Common myeloid progenitor, CD34-positive (primary cell): ENCODE data around the gene TMEM61.

Experiments
- CTCF ChIA-PET: fragments of 350-600 bp; sonication (Branson Sonifier 250); formaldehyde crosslinking; loops from one replicate; lab custom pipeline; 2021; ENCODE audit warnings: antibody characterized with exemption; lab: Charles Lee
- POLR2A ChIA-PET: fragments of 350-600 bp; sonication (Branson Sonifier 250); formaldehyde crosslinking; loops from one replicate; lab custom pipeline; 2021; ENCODE audit warnings: antibody characterized with exemption; lab: Charles Lee
- DNase-seq, 3 donors: peaks; one replicate each; pipeline versions ENCODE4 v3.0.0 to v3.0.0-alpha.2; 2013
- H3K27ac ChIP-seq, 2 experiments: 1 replicate in 1 of 2; 2 replicates in 1 of 2; pipeline ENCODE4 v1.7.0; 2013; ENCODE audit warnings: inconsistent platforms in 2 of 2, low read length in 2 of 2, mild to moderate bottlenecking in 2 of 2, low read depth in 1 of 2, moderate library complexity in 1 of 2; ENCODE audit not compliant: severe bottlenecking in 2 of 2, insufficient read depth in 1 of 2, poor library complexity in 1 of 2
- H3K27me3 ChIP-seq, 5 experiments: replicated peaks in 2 of 5; 1 replicate in 3 of 5; 2 replicates in 2 of 5; pipeline versions ENCODE4 v1.6.1 to v1.7.0; 2013; ENCODE audit warnings: low read length in 4 of 5, mild to moderate bottlenecking in 2 of 5, moderate library complexity in 2 of 5, inconsistent platforms in 1 of 5; ENCODE audit not compliant: insufficient read depth in 5 of 5, control insufficient read depth in 4 of 5
- H3K36me3 ChIP-seq, 4 experiments: 1 replicate in 2 of 4; 2 replicates in 2 of 4; pipeline versions ENCODE4 v1.6.1 to v1.7.0; 2013; ENCODE audit warnings: low read length in 3 of 4, control low read depth in 1 of 4, mild to moderate bottlenecking in 1 of 4; ENCODE audit not compliant: control insufficient read depth in 4 of 4, insufficient read depth in 4 of 4
- H3K4me1 ChIP-seq, 4 experiments: 1 replicate in 3 of 4; 2 replicates in 1 of 4; pipeline versions ENCODE4 v1.6.1 to v1.7.1; 2013; ENCODE audit warnings: low read length in 3 of 4, mild to moderate bottlenecking in 3 of 4, control low read depth in 1 of 4, inconsistent platforms in 1 of 4, moderate library complexity in 1 of 4; ENCODE audit not compliant: control insufficient read depth in 4 of 4, insufficient read depth in 4 of 4; ENCODE audit errors: control extremely low read depth in 1 of 4
- H3K4me3 ChIP-seq, 7 experiments: 1 replicate in 4 of 7; 2 replicates in 3 of 7; pipeline versions ENCODE4 v1.5.1 to v1.7.0; 2013; ENCODE audit warnings: mild to moderate bottlenecking in 7 of 7, low read length in 6 of 7, moderate library complexity in 6 of 7, inconsistent platforms in 2 of 7, low read depth in 2 of 7, control low read depth in 1 of 7; ENCODE audit not compliant: insufficient read depth in 4 of 7, control insufficient read depth in 1 of 7; ENCODE audit errors: extremely low read depth in 1 of 7
- H3K9me3 ChIP-seq, 5 experiments: 1 replicate in 4 of 5; 2 replicates in 1 of 5; pipeline versions ENCODE4 v1.6.1 to v1.7.1; 2013; ENCODE audit warnings: low read length in 4 of 5, mild to moderate bottlenecking in 2 of 5, inconsistent platforms in 1 of 5, low read depth in 1 of 5, moderate library complexity in 1 of 5; ENCODE audit not compliant: control insufficient read depth in 4 of 5, insufficient read depth in 2 of 5; ENCODE audit errors: control extremely low read depth in 1 of 5
- WGBS: methylation state at CpG from one replicate; pipeline ENCODE4 v1.1.5; 2013; ENCODE audit not compliant: insufficient coverage; 5-methylcytosine and 5-hydroxymethylcytosine counted together

Gene TMEM61

DNA sequence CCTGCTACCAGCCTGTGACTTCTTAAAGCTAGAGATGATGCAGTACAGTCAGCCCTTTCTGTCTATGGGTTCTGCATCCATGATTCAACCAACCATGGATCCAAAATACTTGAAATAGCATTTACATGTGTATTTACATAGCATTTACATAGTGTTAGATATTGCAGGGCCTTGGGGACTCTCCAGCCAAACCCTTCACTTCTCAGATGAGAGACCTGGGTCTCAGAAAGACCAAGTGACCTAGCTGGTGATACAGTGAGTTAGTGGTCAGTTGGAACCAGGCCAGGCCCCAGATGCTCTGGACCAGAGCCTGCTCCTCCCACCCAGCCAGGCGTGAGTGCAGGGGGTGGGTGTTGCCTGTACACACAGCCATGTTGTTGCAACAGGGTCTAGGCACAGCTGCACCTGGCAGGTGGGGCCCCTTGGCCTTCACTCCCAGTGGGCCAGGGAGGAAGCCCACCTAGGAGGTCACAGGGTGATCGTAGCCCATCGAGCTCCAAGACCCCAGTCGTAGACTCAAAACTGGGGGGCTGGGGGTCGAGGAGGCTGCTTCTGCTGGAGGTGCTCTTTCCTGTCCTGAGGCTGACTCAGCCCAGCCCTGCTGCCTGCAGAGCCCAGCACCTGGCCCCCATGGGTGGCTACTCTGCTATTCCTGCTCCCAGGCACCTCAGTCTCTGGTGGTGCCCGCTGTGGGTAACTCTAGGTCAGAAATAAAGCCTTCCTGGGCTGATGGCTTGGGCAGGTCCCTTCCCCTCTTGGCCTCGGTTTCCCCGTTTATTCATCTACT is 7.7 kb downstream of the TMEM61 start:
- H3K9me3 ChIP-seq: no peaks in the 10 kb centered on the region
- H3K27ac ChIP-seq: no peak overlapping the region
- H3K4me3 ChIP-seq: no peak overlapping the region
- H3K4me1 ChIP-seq: no peaks in the 10 kb centered on the region
- H3K27me3 ChIP-seq: peaks cover 2 to 13% (median 7%) of the 10 kb centered on the region in 5 experiments
- no peaks in the 10 kb centered on the region for H3K36me3 ChIP-seq
- CTCF ChIA-PET: interaction anchor here (1.0 to 13.1 kb wide), 6 partner anchors 8 to 42 kb away, joined by 3 to 235 read pairs (median 4); no protein-coding TSS in a partner anchor
- 94% methylated on average over 7 of the region's 8 CpGs for WGBS
- DNase-seq: no peak
- POLR2A ChIA-PET: no interaction called here

DNA sequence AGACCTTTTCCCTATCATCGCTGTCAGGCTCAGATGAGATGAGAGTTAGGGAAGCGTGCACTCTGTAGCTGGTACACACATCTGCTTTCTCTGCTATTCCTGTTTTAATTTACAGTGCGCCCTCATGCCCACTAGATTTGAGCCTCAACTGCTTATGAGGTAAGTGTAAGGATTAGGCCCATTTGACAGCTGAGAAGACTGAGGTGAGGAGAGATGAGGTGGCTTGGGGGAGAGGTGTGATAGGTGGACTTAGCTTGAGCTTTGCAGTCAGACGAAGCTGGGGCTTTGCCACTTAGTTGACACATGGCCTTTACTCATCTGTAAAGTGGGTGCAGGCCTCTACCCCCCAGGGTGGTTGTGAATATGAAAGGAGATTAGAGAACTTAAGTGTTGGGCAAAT is 8.5 kb downstream of the TMEM61 start:
- H3K27me3 ChIP-seq: peaks cover under 1 to 8% (median 2%) of the 10 kb centered on the region in 5 experiments
- ChIA-PET POLR2A (no interaction called here), CTCF (interaction anchor here (1.3 to 13.1 kb wide), 4 partner anchors 8 to 42 kb away, joined by 4 to 235 read pairs (median 4); no protein-coding TSS in a partner anchor)
- H3K9me3 ChIP-seq: no peaks in the 10 kb centered on the region
- 100% methylated on average over 1 of the region's 4 CpGs for WGBS
- DNase-seq: no peak
- no peaks in the 10 kb centered on the region for H3K36me3 ChIP-seq
- no peaks in the 10 kb centered on the region for H3K4me1 ChIP-seq
- H3K27ac ChIP-seq: no peak overlapping the region
- H3K4me3 ChIP-seq: no peak overlapping the region

DNA sequence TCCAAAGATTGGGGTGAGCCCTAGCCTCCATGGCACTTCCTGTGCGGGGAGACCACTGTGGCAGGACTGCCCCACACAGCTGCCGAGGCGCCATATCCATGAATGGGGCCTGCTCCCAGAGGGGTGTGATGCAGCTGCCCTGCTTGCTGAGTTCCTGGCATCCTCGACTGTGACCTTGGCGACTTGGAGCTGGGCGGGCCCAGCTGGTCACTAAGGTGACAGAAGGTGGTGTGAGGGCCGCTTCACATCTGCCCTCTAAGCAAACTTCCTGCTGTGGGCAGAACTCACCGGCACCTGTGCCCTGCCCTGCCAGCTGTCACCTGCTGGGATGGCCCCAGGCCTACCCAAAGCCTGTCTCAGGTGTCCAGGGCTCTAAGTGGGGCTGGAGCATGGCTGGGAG is 9.0 kb downstream of the TMEM61 start:
- DNase-seq: no peak
- H3K4me3 ChIP-seq: no peak overlapping the region
- POLR2A ChIA-PET: interaction anchor here (0.7 kb wide), 1 partner anchor 101 kb away, joined by 3 read pairs; no protein-coding TSS in a partner anchor
- CTCF ChIA-PET: interaction anchor here (1.3 to 13.1 kb wide), 3 partner anchors 8 to 43 kb away, joined by 4 to 235 read pairs (median 5); no protein-coding TSS in a partner anchor
- WGBS: 97% methylated on average over 8 of the region's 8 CpGs
- H3K36me3 ChIP-seq: no peaks in the 10 kb centered on the region
- peaks cover 0 to 8% (median 3%) of the 10 kb centered on the region in 5 experiments for H3K27me3 ChIP-seq
- H3K9me3 ChIP-seq: no peaks in the 10 kb centered on the region
- H3K27ac ChIP-seq: no peak overlapping the region
- H3K4me1 ChIP-seq: no peaks in the 10 kb centered on the region

DNA sequence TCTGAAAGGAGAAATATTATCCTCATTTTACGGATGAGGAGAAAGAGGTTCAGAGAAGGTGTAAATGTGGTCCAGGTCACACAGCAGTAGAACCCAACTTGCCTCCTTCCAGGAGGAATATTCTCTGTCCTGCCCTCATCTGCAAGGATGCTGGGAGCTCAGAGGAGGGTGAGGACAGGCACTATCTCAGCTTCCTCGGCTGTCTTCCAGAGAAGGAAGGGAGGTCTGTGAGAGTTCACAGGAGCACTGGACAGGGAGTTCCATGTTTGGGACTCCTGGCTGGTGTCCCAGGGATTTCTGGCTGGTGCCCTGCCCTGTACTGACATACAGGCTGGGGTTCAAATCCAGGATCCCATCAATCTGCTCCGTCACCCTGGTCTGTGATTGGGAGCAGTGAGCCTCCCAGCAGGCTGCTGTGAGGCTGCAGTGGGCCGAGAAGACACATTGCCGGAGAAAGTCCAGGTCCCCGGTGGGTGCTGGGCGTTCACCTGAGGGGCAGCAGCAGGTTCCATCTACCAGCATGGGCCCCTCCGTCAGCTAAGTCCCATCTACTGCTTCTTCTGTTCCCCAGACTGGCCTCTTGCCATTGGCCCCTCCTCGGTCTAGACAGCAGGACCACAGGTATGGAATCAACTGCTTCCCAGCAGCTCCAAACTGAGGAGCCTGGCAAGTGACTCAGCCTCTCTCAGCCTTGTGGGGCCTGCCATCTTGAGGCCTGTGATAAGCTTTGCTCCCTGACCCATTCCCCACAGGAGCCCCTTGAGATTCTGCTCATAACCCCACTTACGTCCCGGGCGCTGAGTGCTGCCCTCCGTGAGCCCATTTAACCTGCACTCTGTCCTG is 9.8 kb downstream of the TMEM61 start:
- no peak overlapping the region for H3K4me3 ChIP-seq
- H3K4me1 ChIP-seq: no peaks in the 10 kb centered on the region
- ChIA-PET POLR2A (interaction anchor here (0.7 kb wide), 1 partner anchor 102 kb away, joined by 3 read pairs; no protein-coding TSS in a partner anchor), CTCF (interaction anchor here (1.3 to 13.1 kb wide), 3 partner anchors 12 to 44 kb away, joined by 3 to 235 read pairs (median 4); no protein-coding TSS in a partner anchor)
- peaks cover 0 to 12% (median 3%) of the 10 kb centered on the region in 5 experiments for H3K27me3 ChIP-seq
- H3K27ac ChIP-seq: no peak overlapping the region
- H3K9me3 ChIP-seq: no peaks in the 10 kb centered on the region
- 95% methylated on average over 8 of the region's 13 CpGs for WGBS
- no peaks in the 10 kb centered on the region for H3K36me3 ChIP-seq
- DNase-seq: no peak

DNA sequence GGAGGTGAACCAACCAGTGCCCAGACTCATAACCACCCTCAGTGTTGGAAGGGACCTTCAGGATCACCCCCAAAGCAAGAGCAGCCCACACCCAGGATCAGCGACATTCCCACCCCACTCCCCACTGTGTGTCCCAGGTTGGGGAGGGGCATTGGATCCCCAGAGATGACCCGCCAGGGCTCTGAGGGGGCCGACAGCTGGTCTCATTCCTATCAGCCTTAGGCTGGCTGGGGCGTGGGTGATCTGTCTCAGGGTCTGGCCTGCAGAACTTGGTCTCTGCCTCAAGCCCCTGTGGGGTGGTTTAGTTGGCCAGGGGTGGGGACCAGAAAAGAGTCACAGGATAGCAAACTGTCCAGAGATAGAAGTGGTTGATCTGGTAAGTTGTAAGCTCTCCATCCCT is 10.5 kb downstream of the TMEM61 start:
- 100% methylated on average over 2 of the region's 4 CpGs for WGBS
- POLR2A ChIA-PET: no interaction called here
- Histone ChIP-seq H3K36me3 (no peaks in the 10 kb centered on the region), H3K27me3 (peaks cover 0 to 20% (median 3%) of the 10 kb centered on the region in 5 experiments), H3K4me3 (no peak overlapping the region), H3K9me3 (no peaks in the 10 kb centered on the region), H3K4me1 (peaks cover 0 to under 1% (median 0%) of the 10 kb centered on the region in 4 experiments), H3K27ac (no peak overlapping the region)
- no peak for DNase-seq
- CTCF ChIA-PET: interaction anchor here (1.4 to 13.1 kb wide), 2 partner anchors 13 to 44 kb away, joined by 3 to 235 read pairs; no protein-coding TSS in a partner anchor

DNA sequence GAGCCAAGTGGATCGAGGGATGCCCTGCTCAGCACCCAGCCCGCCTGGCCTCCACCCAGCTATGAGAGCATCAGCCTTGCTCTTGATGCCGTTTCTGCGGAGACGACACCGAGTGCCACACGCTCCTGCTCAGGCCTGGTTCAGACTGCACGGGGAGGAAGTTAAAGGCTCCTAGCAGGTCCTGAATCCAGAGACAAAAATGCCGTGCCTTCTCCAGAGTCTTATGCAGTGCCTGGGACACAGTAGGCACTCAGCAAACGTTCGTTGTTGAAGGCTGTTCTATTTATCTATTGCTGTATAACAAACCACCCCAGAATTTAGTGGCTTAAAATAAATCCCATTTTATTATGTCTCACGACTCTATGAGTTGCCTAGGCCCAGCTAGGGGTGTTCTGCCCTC is 11.5 kb downstream of the TMEM61 start:
- Histone ChIP-seq H3K27ac (no peak overlapping the region), H3K36me3 (no peaks in the 10 kb centered on the region), H3K4me1 (peaks cover 0 to 9% (median 4%) of the 10 kb centered on the region in 4 experiments), H3K9me3 (no peaks in the 10 kb centered on the region), H3K27me3 (peaks cover 0 to 30% (median 4%) of the 10 kb centered on the region in 5 experiments), H3K4me3 (no peak overlapping the region)
- 87% methylated on average over 12 of the region's 12 CpGs for WGBS
- DNase-seq: no peak
- ChIA-PET CTCF (interaction anchor here (1.5 to 13.1 kb wide), 2 partner anchors 14 to 45 kb away, joined by 3 to 235 read pairs; no protein-coding TSS in a partner anchor), POLR2A (no interaction called here)
